Sciatic nerve (tissue), 2 donors: ENCODE results near the gene SWSAP1. TPM values are rescaled to one million over a fixed set of nuclear protein-coding genes. Genes with fewer than 3 reads are reported as not detected.

Experiments used
- ATAC-seq: fragments of 200-7000 bp; cut with Tn5 transposase; one replicate; pipeline ENCODE4 v1.9.1; 2020; ENCODE audit warnings: mild to moderate bottlenecking, moderate library complexity
- DNase-seq: peaks from one replicate; pipeline ENCODE4 v3.0.0-alpha.2; 2020; ENCODE audit warnings: low spot score
- intact Hi-C: fragments of 100-400 bp; cut with DNase I; formaldehyde crosslinking; loops from one replicate; pipeline ENCODE4 v1.14.2; 2022
- total RNA-seq: library from RNA; stranded (reverse); fragmentation: NEBNext Ultra II Directional; extraction: Animal tissue kit (Norgen Biotek cat#: 25700); gene quantifications from one replicate; pipeline ENCODE4 v1.2.1, GENCODE V29; 2021
- donor health status: DM: no; HTN: no; CAD: no.
- donor health status: DM: no; HTN: no; CAD: no.

The SWSAP1 gene
- total RNA-seq, 1 donor from 2014 or later, result 1.3 TPM

GRCh38 chr19:11423164-11423790 is 48.8 kb downstream of the SWSAP1 start:
- ATAC-seq (no peak), DNase-seq (no peak)
- intact Hi-C loops, result no loop called here

DNA sequence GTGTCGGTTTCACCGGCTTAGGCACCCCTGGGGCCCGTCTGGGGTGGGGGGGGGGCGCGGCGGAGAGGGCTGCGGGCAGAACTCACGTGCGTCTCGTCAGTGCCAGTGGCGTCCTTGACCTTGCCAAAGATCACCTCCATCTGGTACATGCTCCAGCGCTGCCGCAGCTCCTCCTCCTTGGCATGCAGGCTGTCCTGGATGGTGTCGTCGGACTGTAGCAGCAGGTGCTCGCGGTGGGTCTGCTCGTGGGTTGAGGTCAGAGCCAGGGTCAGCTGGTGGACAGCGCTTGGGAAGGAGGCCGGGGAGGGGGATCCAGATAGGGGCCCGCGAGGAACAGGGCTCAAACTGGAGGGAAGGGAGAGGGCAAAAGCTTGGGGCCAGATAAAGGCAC is 49.3 kb downstream of the SWSAP1 start:
- intact Hi-C loops, result no loop called here
- ATAC-seq, result no peak
- no peak for DNase-seq

Other genes starting within 250 kb of the SWSAP1 start
- gene SPC24, start 218.9 kb upstream of the SWSAP1 start, total RNA-seq, result 1.3 TPM
- gene KANK2, start 177.1 kb upstream of the SWSAP1 start, total RNA-seq, result 296 TPM
- 15.5 TPM for gene ANGPTL8, start 135.0 kb upstream of the SWSAP1 start, total RNA-seq
- 131 TPM for gene DOCK6, start 112.1 kb upstream of the SWSAP1 start, total RNA-seq
- not detected for gene TSPAN16, start 78.5 kb upstream of the SWSAP1 start, total RNA-seq
- 25.1 TPM for gene RAB3D, start 35.0 kb upstream of the SWSAP1 start, total RNA-seq
- gene TMEM205, start 28.4 kb upstream of the SWSAP1 start, total RNA-seq, result 58.0 TPM
- 42.7 TPM for gene CCDC159, start 28.1 kb upstream of the SWSAP1 start, total RNA-seq
- 27.5 TPM for gene PLPPR2, start 19.2 kb upstream of the SWSAP1 start, total RNA-seq
- gene EPOR, start 9.6 kb downstream of the SWSAP1 start, total RNA-seq, result 5.2 TPM
- gene RGL3, start 44.6 kb downstream of the SWSAP1 start, total RNA-seq, result 14.4 TPM
- 0.31 TPM for gene ODAD3, start 60.5 kb downstream of the SWSAP1 start, total RNA-seq
- 190 TPM for gene PRKCSH, start 61.0 kb downstream of the SWSAP1 start, total RNA-seq
- 0.45 TPM for gene ELAVL3, start 106.4 kb downstream of the SWSAP1 start, total RNA-seq
- 9.4 TPM for gene ZNF653, start 131.2 kb downstream of the SWSAP1 start, total RNA-seq
- 25.8 TPM for gene ECSIT, start 154.5 kb downstream of the SWSAP1 start, total RNA-seq
- 35.7 TPM for gene CNN1, start 164.2 kb downstream of the SWSAP1 start, total RNA-seq
- 33.7 TPM for gene ELOF1, start 184.6 kb downstream of the SWSAP1 start, total RNA-seq
- gene ACP5, start 203.0 kb downstream of the SWSAP1 start, total RNA-seq, result 19.7 TPM
- 13.6 TPM for gene ZNF627, start 222.8 kb downstream of the SWSAP1 start, total RNA-seq